HG03432 (cell line): ENCODE data around the gene OR4A47.
"Not testable (repeated sequence)": the region's sequence is repeated elsewhere in the genome, so short reads cannot be mapped to it uniquely, and the experiment has no call there.

ENCODE experiments used
- ATAC-seq: cut with Tn5 transposase; IDR thresholded peaks from one replicate; pipeline ENCODE4 v1.9.1; 2021; ENCODE audit warnings: mild to moderate bottlenecking, moderate library complexity; ENCODE audit not compliant: unreplicated experiment

The OR4A47 gene, protein sequence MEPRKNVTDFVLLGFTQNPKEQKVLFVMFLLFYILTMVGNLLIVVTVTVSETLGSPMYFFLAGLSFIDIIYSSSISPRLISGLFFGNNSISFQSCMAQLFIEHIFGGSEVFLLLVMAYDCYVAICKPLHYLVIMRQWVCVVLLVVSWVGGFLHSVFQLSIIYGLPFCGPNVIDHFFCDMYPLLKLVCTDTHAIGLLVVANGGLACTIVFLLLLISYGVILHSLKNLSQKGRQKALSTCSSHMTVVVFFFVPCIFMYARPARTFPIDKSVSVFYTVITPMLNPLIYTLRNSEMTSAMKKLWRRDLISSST

DNA sequence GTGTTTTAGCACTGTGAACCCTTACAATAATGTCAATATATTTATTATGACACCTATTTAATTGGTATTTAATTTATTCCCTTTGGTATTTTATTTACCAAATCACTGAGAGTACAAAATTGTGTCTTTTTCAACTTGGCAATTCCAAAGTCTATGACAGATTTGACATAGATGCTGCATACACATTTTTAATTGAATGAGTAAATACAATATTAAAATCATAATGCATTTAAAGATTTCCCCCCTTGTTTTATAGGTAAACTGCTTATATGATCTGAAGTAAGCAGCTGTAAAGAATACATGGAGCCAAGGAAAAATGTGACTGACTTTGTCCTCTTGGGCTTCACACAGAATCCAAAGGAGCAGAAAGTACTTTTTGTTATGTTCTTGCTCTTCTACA, at the start of gene OR4A47:
Gene OR4A47 (plus strand): TSS at position 301 of the 400 bp plus-strand sequence. CDS start 0 bp downstream, at position 301.
- not testable (repeated sequence) for ATAC-seq

DNA sequence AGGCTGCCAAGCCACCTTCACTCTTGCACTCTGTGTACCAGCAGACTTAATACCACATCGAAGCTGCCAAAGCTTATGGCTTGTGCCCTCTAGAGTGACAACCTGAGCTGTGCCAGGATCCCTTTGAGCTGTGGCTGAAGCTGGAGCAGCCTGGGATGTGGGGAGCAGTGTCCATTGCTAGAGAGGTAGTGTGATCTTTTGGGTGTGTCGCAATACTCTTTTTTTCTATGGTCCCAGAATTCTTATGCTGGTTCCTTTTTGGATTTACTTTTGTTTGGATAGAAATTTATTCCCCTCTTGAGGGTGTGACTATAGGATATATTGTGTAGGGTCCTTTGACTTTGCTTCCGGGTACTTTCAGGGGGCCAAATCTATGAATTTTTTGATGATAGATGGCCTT, 32.7 kb upstream of the OR4A47 start:
- ATAC-seq: not testable (repeated sequence)

DNA sequence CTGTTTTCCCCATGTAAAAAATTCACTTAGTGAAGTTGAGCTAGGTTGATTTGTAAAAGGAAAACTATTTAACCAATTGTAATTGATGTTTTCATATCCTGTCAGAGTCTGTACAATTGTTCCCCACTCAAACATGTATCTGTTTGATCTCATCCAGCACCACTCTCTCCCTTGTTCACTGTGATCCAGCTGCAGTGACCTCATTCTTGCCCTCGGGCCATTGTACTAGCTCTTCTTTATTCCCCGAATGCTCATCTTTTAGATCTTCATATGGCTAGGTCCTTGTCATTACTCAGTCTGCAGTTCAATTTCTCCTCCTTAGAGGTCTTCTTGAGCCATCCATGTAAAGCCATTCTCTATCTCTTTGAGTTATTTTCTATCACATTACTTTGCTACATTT, 14.6 kb upstream of the OR4A47 start:
- not testable (repeated sequence) for ATAC-seq

DNA sequence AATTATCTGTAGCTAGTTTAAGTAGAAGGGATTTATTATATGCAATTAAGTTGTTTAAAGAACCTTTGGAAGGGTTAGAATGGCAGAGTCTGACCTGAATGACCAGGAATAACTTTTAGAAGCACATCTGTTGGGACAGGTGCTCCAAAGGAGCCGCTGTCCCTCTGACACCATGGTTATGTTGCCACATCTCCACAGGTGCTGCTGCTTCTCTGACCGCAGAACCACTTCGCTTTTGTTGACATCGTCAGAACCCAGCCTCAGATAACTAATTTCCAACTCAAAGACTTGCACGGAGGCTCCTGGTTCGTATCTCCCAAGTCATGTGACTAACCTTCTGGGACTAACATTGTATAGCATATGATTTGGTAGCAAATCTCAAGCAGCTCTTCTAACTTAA, 13.9 kb upstream of the OR4A47 start:
- not testable (repeated sequence) for ATAC-seq

DNA sequence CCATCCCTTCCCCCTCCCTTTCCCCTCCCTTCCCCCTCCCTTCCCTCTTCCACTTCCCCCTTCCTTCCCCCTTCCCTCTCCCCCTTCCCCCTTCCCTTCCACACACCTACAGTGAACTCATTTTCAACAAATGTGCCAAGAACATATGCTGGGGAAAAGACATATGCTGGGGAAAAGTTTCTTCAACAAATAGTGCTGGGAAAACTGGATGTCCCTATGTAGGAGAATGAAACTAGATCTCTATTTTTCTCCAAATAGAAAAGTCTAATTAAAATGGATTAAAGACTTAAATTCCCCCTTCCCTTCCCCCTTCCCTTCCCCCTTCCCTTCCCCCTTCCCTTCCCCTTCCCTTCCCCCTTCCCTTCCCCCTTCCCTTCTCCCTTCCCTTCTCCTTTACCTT, 17.6 kb downstream of the OR4A47 start:
- not testable (repeated sequence) for ATAC-seq

DNA sequence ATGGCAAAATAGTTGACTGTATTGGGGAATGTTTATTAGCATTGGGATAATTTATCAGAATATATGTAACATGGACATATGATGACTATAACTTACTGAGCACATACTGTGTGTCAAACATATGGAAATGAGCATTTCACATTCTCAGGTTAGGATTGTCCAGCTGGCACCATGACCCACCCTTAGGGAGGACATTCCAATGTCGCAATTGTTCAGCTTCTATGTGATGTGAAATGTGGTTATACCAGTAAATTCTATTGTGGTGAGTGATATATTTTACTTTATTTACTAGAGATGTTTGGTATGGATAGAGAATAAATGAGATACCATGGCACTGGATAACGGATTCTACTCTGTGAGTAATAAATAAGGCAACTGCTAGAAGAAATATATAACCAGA, 50.4 kb downstream of the OR4A47 start:
- no peak for ATAC-seq
